Liver (tissue), 3 donors: ENCODE measurements around the gene MEIS2.

Experiments used
- CTCF ChIP-seq: fragments of 150-350 bp; IDR thresholded peaks from 2 replicates; pipeline ENCODE4 v1.5.1; 2017; ENCODE audit warnings: improper control_type of control experiment, low read depth, low read length; ENCODE audit not compliant: missing input control
- EGR1 ChIP-seq, 2 donors: IDR thresholded peaks; 2 replicates each; pipeline ENCODE4 v1.6.1; 2016 to 2018; ENCODE audit warnings: antibody characterized with exemption in 2 of 2, low read depth in 2 of 2
- HNF4A ChIP-seq, 2 donors: conservative IDR thresholded peaks; 2 replicates each; pipeline ENCODE4 v1.6.1; 2016; ENCODE audit warnings: antibody characterized with exemption in 2 of 2, mild to moderate bottlenecking in 2 of 2
- REST ChIP-seq: IDR thresholded peaks from 2 replicates; pipeline ENCODE4 v1.6.1; 2016; ENCODE audit warnings: antibody characterized with exemption, mild to moderate bottlenecking
- RXRA ChIP-seq, 2 donors: IDR thresholded peaks; 2 replicates each; pipeline ENCODE4 v1.6.1; 2017 to 2018; ENCODE audit warnings: antibody characterized with exemption in 2 of 2, mild to moderate bottlenecking in 1 of 2
- SP1 ChIP-seq: IDR thresholded peaks from 2 replicates; pipeline ENCODE4 v1.6.1; 2018; ENCODE audit warnings: antibody characterized with exemption, mild to moderate bottlenecking
- YY1 ChIP-seq: IDR thresholded peaks from 2 replicates; pipeline ENCODE4 v1.6.1; 2016; ENCODE audit warnings: antibody characterized with exemption, mild to moderate bottlenecking
- TF ChIP-seq, protein P1 (sequence below): IDR thresholded peaks from 2 replicates; pipeline ENCODE4 v1.6.1; 2016; ENCODE audit warnings: antibody characterized with exemption
- TF ChIP-seq, protein P2 (sequence below): IDR thresholded peaks from 2 replicates; pipeline ENCODE4 v1.6.1; 2016; ENCODE audit warnings: antibody characterized with exemption
- donor health status: healthy.
- donor health status: healthy.

- TF ChIP-seq CTCF (no peak), RXRA (IDR thresholded peaks at IDR 0.05) (no peak), REST (no peak), EGR1 (IDR thresholded peaks at IDR 0.05; ENCODE audit: low read depth in 2 of 2) (no peak), SP1 (no peak), YY1 (no peak), HNF4A (conservative IDR thresholded peaks at IDR 0.05) (no peak)
- TF ChIP-seq, protein P1, sequence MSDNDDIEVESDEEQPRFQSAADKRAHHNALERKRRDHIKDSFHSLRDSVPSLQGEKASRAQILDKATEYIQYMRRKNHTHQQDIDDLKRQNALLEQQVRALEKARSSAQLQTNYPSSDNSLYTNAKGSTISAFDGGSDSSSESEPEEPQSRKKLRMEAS = no peak
- TF ChIP-seq, protein P2, sequence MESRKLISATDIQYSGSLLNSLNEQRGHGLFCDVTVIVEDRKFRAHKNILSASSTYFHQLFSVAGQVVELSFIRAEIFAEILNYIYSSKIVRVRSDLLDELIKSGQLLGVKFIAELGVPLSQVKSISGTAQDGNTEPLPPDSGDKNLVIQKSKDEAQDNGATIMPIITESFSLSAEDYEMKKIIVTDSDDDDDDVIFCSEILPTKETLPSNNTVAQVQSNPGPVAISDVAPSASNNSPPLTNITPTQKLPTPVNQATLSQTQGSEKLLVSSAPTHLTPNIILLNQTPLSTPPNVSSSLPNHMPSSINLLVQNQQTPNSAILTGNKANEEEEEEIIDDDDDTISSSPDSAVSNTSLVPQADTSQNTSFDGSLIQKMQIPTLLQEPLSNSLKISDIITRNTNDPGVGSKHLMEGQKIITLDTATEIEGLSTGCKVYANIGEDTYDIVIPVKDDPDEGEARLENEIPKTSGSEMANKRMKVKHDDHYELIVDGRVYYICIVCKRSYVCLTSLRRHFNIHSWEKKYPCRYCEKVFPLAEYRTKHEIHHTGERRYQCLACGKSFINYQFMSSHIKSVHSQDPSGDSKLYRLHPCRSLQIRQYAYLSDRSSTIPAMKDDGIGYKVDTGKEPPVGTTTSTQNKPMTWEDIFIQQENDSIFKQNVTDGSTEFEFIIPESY = no peak
These were observed 43.9 kb downstream of the MEIS2 start for GRCh38 chr15:37056177-37057121.
